SK-N-MC (cell line): ENCODE data around the gene LCE7A.

ENCODE experiments used
- DNase-seq: peaks from one replicate; pipeline ENCODE4 v3.0.0-alpha.2; 2011; ENCODE audit warnings: low read depth, low spot score
- H3K27ac ChIP-seq: fragments of 200-600 bp; sonication (generic); 2 replicates; pipeline ENCODE4 v1.5.1; 2016; ENCODE audit warnings: mixed run types
- H3K36me3 ChIP-seq: fragments of 200-600 bp; sonication (generic); 2 replicates; pipeline ENCODE4 v1.6.1; 2017; ENCODE audit warnings: antibody characterized with exemption, low read length, mixed read lengths; ENCODE audit not compliant: insufficient read depth
- H3K4me3 ChIP-seq: fragments of 200-600 bp; sonication (generic); 2 replicates; pipeline ENCODE4 v1.5.1; 2016
- H3K9ac ChIP-seq: fragments of 200-600 bp; sonication (generic); 2 replicates; pipeline ENCODE4 v1.8.0; 2017; ENCODE audit warnings: mixed run types, mixed read lengths; ENCODE audit not compliant: insufficient read length
- H3K9me3 ChIP-seq: fragments of 200-600 bp; sonication (generic); 2 replicates; pipeline ENCODE4 v1.6.1; 2017; ENCODE audit warnings: low read depth, mild to moderate bottlenecking, antibody characterized with exemption, low read length, moderate library complexity, mixed read lengths
- EZH2 ChIP-seq: fragments of 200-600 bp; sonication (generic); IDR thresholded peaks from one replicate; pipeline ENCODE4 v1.6.1; 2017; ENCODE audit warnings: antibody characterized with exemption
- FOXP2 ChIP-seq: optimal IDR thresholded peaks from 2 replicates; pipeline ENCODE3; 2011; ENCODE audit warnings: mild to moderate bottlenecking, moderate library complexity; ENCODE audit not compliant: insufficient read depth; ENCODE audit errors: extremely low read length, control extremely low read depth
- POLR2AphosphoS5 ChIP-seq: IDR thresholded peaks from 2 replicates; pipeline ENCODE4 v1.6.1; 2012; ENCODE audit warnings: mild to moderate bottlenecking, low read depth, low read length, borderline replicate concordance

Gene LCE7A

GRCh38 chr1:152859696-152860095, at the start of gene LCE7A:
Gene LCE7A, plus strand, starts transcription at chr1:152859996. Its CDS starts 702 bp downstream, at chr1:152860698.
- Histone ChIP-seq H3K9ac (no peak within 1 kb of the TSS), H3K9me3 (no peaks in the 10 kb centered on the region), H3K27ac (no peak within 1 kb of the TSS), H3K4me3 (no peak within 1 kb of the TSS), H3K36me3 (no peaks in the 10 kb centered on the region)
- DNase-seq: no peak
- TF ChIP-seq FOXP2 (no peak), POLR2AphosphoS5 (no peak), EZH2 (no peak)

- H3K4me3 ChIP-seq: no peak overlapping the region
- no peaks in the 10 kb centered on the region for H3K9me3 ChIP-seq
- H3K27ac ChIP-seq: no peak overlapping the region
- no peak for DNase-seq
- no peaks in the 10 kb centered on the region for H3K36me3 ChIP-seq
- TF ChIP-seq EZH2 (no peak), FOXP2 (no peak), POLR2AphosphoS5 (no peak)
- H3K9ac ChIP-seq: no peak overlapping the region
Observed at GRCh38 chr1:152811050-152811449, 48.7 kb upstream of the LCE7A start.

GRCh38 chr1:152811671-152812070, 48.1 kb upstream of the LCE7A start, which contains the start of gene LCE1B:
Gene LCE1B, plus strand, starts transcription at chr1:152811971. Its CDS starts 476 bp downstream, at chr1:152812447.
- no peak for DNase-seq
- H3K9ac ChIP-seq: no peak within 1 kb of the TSS
- no peak within 1 kb of the TSS for H3K4me3 ChIP-seq
- TF ChIP-seq POLR2AphosphoS5 (no peak), FOXP2 (no peak), EZH2 (no peak)
- no peaks in the 10 kb centered on the region for H3K9me3 ChIP-seq
- no peaks in the 10 kb centered on the region for H3K36me3 ChIP-seq
- no peak within 1 kb of the TSS for H3K27ac ChIP-seq

GRCh38 chr1:152817309-152817708, 42.5 kb upstream of the LCE7A start:
- no peak overlapping the region for H3K27ac ChIP-seq
- H3K36me3 ChIP-seq: no peaks in the 10 kb centered on the region
- TF ChIP-seq EZH2 (no peak), FOXP2 (no peak), POLR2AphosphoS5 (no peak)
- H3K9ac ChIP-seq: no peak overlapping the region
- DNase-seq: no peak
- H3K9me3 ChIP-seq: no peaks in the 10 kb centered on the region
- no peak overlapping the region for H3K4me3 ChIP-seq

DNA sequence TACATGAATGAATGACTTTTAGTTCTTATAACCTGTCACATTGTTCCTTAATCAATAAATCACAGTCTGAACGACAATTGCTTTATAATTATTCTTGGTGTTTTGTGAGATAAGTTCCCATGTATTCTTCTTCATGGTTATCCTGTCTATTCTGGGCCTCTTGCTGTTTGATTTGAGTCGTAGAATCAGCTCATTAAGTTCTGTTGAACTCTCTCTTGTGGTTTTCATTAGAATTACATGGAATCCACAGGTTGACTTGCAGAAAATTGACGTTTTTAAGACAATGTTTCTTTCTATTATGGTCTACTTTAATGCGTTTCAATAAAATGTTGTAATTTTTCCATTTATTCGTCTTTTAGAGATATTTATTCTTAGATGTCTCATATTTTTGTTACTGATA, 36.5 kb upstream of the LCE7A start:
- Histone ChIP-seq H3K27ac (no peak overlapping the region), H3K4me3 (no peak overlapping the region), H3K36me3 (no peaks in the 10 kb centered on the region), H3K9ac (no peak overlapping the region), H3K9me3 (no peaks in the 10 kb centered on the region)
- DNase-seq: no peak
- TF ChIP-seq POLR2AphosphoS5 (no peak), FOXP2 (no peak), EZH2 (no peak)

- H3K9me3 ChIP-seq: no peaks in the 10 kb centered on the region
- no peak for DNase-seq
- no peak for TF ChIP-seq EZH2
- TF ChIP-seq POLR2AphosphoS5: no peak
- TF ChIP-seq FOXP2: no peak
Observed at GRCh38 chr1:152824964-152825363, 34.8 kb upstream of the LCE7A start.

DNA sequence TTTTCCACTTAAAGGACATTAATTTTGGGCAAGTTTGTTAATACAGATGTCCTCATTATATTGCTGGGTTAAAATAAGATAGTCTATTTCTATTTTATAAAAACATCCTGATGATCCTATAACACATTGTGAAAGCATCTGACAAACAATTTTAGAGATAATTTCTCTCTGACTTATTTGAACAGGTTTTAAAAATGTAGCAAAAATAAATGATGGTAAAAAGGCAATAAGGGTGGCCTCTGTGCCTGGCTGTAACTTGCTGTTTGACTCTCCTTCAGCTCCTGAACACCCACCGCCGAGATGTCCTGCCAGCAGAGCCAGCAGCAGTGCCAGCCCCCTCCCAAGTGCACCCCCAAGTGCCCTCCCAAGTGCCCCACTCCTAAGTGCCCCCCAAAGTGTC, 32.6 kb upstream of the LCE7A start, which contains the start of gene LCE1A:
Gene LCE1A (plus strand): TSS at position 301 of the 400 bp plus-strand sequence. CDS start 0 bp downstream, at position 301.
- Histone ChIP-seq H3K36me3 (no peaks in the 10 kb centered on the region), H3K9me3 (no peaks in the 10 kb centered on the region), H3K9ac (no peak within 1 kb of the TSS), H3K4me3 (no peak within 1 kb of the TSS), H3K27ac (no peak within 1 kb of the TSS)
- TF ChIP-seq FOXP2: no peak
- no peak for TF ChIP-seq POLR2AphosphoS5
- TF ChIP-seq EZH2: no peak
- no peak for DNase-seq

More at GRCh38 chr1:152824964-152825363, 34.8 kb upstream of the LCE7A start:
- no peaks in the 10 kb centered on the region for H3K36me3 ChIP-seq
- no peak overlapping the region for H3K27ac ChIP-seq
- no peak overlapping the region for H3K4me3 ChIP-seq
- H3K9ac ChIP-seq: no peak overlapping the region

- H3K4me3 ChIP-seq: no peak overlapping the region
- H3K36me3 ChIP-seq: no peaks in the 10 kb centered on the region
- TF ChIP-seq EZH2: no peak
- TF ChIP-seq POLR2AphosphoS5: no peak
- TF ChIP-seq FOXP2: no peak
- H3K9me3 ChIP-seq: no peaks in the 10 kb centered on the region
- DNase-seq: no peak
- no peak overlapping the region for H3K27ac ChIP-seq
- H3K9ac ChIP-seq: no peak overlapping the region
Observed at GRCh38 chr1:152836870-152837269, 22.9 kb upstream of the LCE7A start.

GRCh38 chr1:152842556-152842955, 17.2 kb upstream of the LCE7A start, which contains the start of gene LCE6A:
Gene LCE6A, plus strand, starts transcription at chr1:152842856. Its CDS starts 665 bp downstream, at chr1:152843521.
- TF ChIP-seq POLR2AphosphoS5 (no peak), EZH2 (no peak), FOXP2 (no peak)
- no peak within 1 kb of the TSS for H3K4me3 ChIP-seq
- no peak within 1 kb of the TSS for H3K27ac ChIP-seq
- no peak within 1 kb of the TSS for H3K9ac ChIP-seq
- DNase-seq: no peak
- H3K9me3 ChIP-seq: no peaks in the 10 kb centered on the region
- no peaks in the 10 kb centered on the region for H3K36me3 ChIP-seq
